Left ventricle myocardium inferior (tissue), 1 donor: ENCODE data around the gene ZIC1. TPM values are rescaled to one million over a fixed set of nuclear protein-coding genes. Genes with fewer than 3 reads are reported as not detected.

Experiments used
- DNase-seq: peaks from one replicate; pipeline ENCODE4 v3.0.0-alpha.2; 2020
- H3K27ac ChIP-seq: fragments of 200-600 bp; replicated peaks from 2 replicates; pipeline ENCODE4 v1.8.0; 2021
- H3K27me3 ChIP-seq: fragments of 200-600 bp; 2 replicates; pipeline ENCODE4 v1.8.0; 2021; ENCODE audit warnings: low read depth
- H3K36me3 ChIP-seq: fragments of 200-600 bp; 2 replicates; pipeline ENCODE4 v1.8.0; 2021
- H3K4me1 ChIP-seq: fragments of 200-600 bp; 2 replicates; pipeline ENCODE4 v1.8.0; 2021
- H3K4me3 ChIP-seq: fragments of 200-600 bp; 2 replicates; pipeline ENCODE4 v1.8.0; 2021; ENCODE audit warnings: mild to moderate bottlenecking, moderate library complexity
- H3K9me3 ChIP-seq: fragments of 200-600 bp; replicated peaks from 2 replicates; pipeline ENCODE4 v1.8.0; 2021
- CTCF ChIP-seq: fragments of 200-600 bp; IDR thresholded peaks from 2 replicates; pipeline ENCODE4 v1.8.0; 2021; ENCODE audit warnings: antibody characterized with exemption, mild to moderate bottlenecking, borderline replicate concordance
- intact Hi-C: fragments of 100-400 bp; cut with micrococcal nuclease; formaldehyde crosslinking; loops from one replicate; pipeline ENCODE4 v1.11.0; 2022
- total RNA-seq: library from RNA; stranded (reverse); fragmentation: NEBNext Ultra II Directional; extraction: Animal tissue kit (Norgen Biotek cat#: 25700); gene quantifications from one replicate; pipeline ENCODE4 v1.2.1, GENCODE V29; 2021
- donor health status: DM: no; HTN: yes; CAD: no; lungs with severe emphysema.

Gene ZIC1
- total RNA-seq, 1 donor from 2014 or later, result not detected

- TF ChIP-seq CTCF, result no peak
- Histone ChIP-seq H3K4me3 (no peak overlapping the region), H3K4me1 (peaks cover 9% of the 10 kb centered on the region), H3K36me3 (no peaks in the 10 kb centered on the region), H3K27ac (no peak overlapping the region), H3K9me3 (no peaks in the 10 kb centered on the region), H3K27me3 (peaks cover 100% of the 10 kb centered on the region)
- intact Hi-C loops, result no loop called here
- DNase-seq, result no peak
Measured at GRCh38 chr3:147372525-147373027, 36.6 kb upstream of the ZIC1 start.

GRCh38 chr3:147373301-147373700 lies 35.9 kb upstream of the ZIC1 start:
- intact Hi-C loops, result no loop called here
- Histone ChIP-seq H3K4me1 (peaks cover 9% of the 10 kb centered on the region), H3K36me3 (no peaks in the 10 kb centered on the region), H3K4me3 (no peak overlapping the region), H3K9me3 (no peaks in the 10 kb centered on the region), H3K27ac (no peak overlapping the region), H3K27me3 (peaks cover 100% of the 10 kb centered on the region)
- DNase-seq, result no peak
- no peak for TF ChIP-seq CTCF

- no peak for TF ChIP-seq CTCF
- Histone ChIP-seq H3K27ac (no peak overlapping the region), H3K36me3 (no peaks in the 10 kb centered on the region), H3K4me1 (no peaks in the 10 kb centered on the region), H3K27me3 (peaks cover 100% of the 10 kb centered on the region), H3K9me3 (no peaks in the 10 kb centered on the region), H3K4me3 (no peak overlapping the region)
- no peak for DNase-seq
- intact Hi-C loops, result no loop called here
Measured at GRCh38 chr3:147377412-147378367, 31.5 kb upstream of the ZIC1 start.

- TF ChIP-seq CTCF, result no peak
- Histone ChIP-seq H3K27ac (no peak overlapping the region), H3K4me1 (no peaks in the 10 kb centered on the region), H3K27me3 (peaks cover 100% of the 10 kb centered on the region), H3K36me3 (no peaks in the 10 kb centered on the region), H3K9me3 (no peaks in the 10 kb centered on the region), H3K4me3 (no peak overlapping the region)
- no peak for DNase-seq
- intact Hi-C loops, result no loop called here
Measured at GRCh38 chr3:147379651-147380050, 29.5 kb upstream of the ZIC1 start.

GRCh38 chr3:147380387-147380951 lies 28.7 kb upstream of the ZIC1 start:
- no peaks in the 10 kb centered on the region for H3K4me1 ChIP-seq
- no peaks in the 10 kb centered on the region for H3K9me3 ChIP-seq
- H3K27ac ChIP-seq, result no peak overlapping the region
- H3K27me3 ChIP-seq, result peaks cover 100% of the 10 kb centered on the region
- no peak for DNase-seq
- H3K4me3 ChIP-seq, result no peak overlapping the region
- no peak for TF ChIP-seq CTCF
- intact Hi-C loops, result no loop called here
- no peaks in the 10 kb centered on the region for H3K36me3 ChIP-seq
